NCI-H1092 treated with DMSO at 0.1 percent for 48 hours (cell line): Measurements from ENCODE around the gene CLEC11A.
"Not testable (repeated sequence)": the region's sequence is repeated elsewhere in the genome, so short reads cannot be mapped to it uniquely, and the experiment has no call there.

Experiments used
- DNase-seq: peaks from one replicate; lab custom pipeline; 2025; lab: John Stamatoyannopoulos, UW

The CLEC11A gene

GRCh38 chr19:50761501-50761900, 38.3 kb downstream of the CLEC11A start:
- not testable (repeated sequence) for DNase-seq

- not testable (repeated sequence) for DNase-seq
These were observed 40.4 kb downstream of the CLEC11A start for GRCh38 chr19:50763521-50763920.

GRCh38 chr19:50764409-50764808, 41.2 kb downstream of the CLEC11A start:
- DNase-seq: no peak

GRCh38 chr19:50766746-50767145, 43.6 kb downstream of the CLEC11A start:
- not testable (repeated sequence) for DNase-seq

- not testable (repeated sequence) for DNase-seq
These were observed 44.1 kb downstream of the CLEC11A start for GRCh38 chr19:50767263-50767662.

- no peak for DNase-seq
These were observed 45.1 kb downstream of the CLEC11A start for GRCh38 chr19:50768277-50768676.

GRCh38 chr19:50770164-50770563, 47.0 kb downstream of the CLEC11A start, which contains the start of gene GPR32:
Gene GPR32 (plus strand): TSS chr19:50770464. CDS start chr19:50770601, 137 bp downstream.
- not testable (repeated sequence) for DNase-seq

GRCh38 chr19:50770888-50771287, 47.7 kb downstream of the CLEC11A start:
- no peak for DNase-seq

- no peak for DNase-seq
These were observed 49.3 kb downstream of the CLEC11A start for GRCh38 chr19:50772476-50772875.

GRCh38 chr19:50772912-50773311, 49.7 kb downstream of the CLEC11A start:
- not testable (repeated sequence) for DNase-seq

- not testable (repeated sequence) for DNase-seq
These were observed 50.3 kb downstream of the CLEC11A start for GRCh38 chr19:50773454-50773853.
